GM12865 (cell line): Measurements from ENCODE around the gene CHAF1B.

Experiments
- DNase-seq: peaks from one replicate; pipeline ENCODE4 v3.0.0; 2010; ENCODE audit warnings: low read depth
- H3K4me3 ChIP-seq: 2 replicates; pipeline ENCODE4 v1.5.1; 2011; ENCODE audit warnings: mild to moderate bottlenecking, low read depth, low read length, control low read depth
- TF ChIP-seq, protein P1 (sequence below): IDR thresholded peaks from 2 replicates; pipeline ENCODE4 v1.5.1; 2011; ENCODE audit warnings: low read length, control low read depth, low read depth, inconsistent platforms; ENCODE audit not compliant: insufficient read depth; ENCODE audit errors: missing control alignments

Gene CHAF1B

DNA sequence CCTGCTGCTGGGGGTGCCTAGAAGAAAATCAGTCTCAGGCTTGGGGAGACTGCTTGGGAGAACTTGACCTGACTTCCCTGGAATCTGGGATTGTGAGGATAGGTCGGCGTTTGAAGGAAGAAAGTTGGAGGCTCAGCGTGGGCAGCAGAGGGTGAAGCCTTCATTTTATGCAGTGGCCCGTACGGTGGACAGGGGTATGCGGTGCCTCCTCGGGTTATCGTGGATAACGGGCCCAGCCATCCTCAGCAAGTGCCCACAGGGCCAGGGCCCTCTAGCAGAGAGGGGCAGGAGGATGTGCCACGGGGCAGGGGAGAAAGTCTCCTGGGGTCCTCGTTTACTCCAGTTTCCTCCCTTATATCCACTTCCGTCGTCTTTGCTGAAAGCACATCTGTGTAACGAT is 34.0 kb downstream of the CHAF1B start:
- H3K4me3 ChIP-seq, result no peak overlapping the region
- TF ChIP-seq, protein P1, sequence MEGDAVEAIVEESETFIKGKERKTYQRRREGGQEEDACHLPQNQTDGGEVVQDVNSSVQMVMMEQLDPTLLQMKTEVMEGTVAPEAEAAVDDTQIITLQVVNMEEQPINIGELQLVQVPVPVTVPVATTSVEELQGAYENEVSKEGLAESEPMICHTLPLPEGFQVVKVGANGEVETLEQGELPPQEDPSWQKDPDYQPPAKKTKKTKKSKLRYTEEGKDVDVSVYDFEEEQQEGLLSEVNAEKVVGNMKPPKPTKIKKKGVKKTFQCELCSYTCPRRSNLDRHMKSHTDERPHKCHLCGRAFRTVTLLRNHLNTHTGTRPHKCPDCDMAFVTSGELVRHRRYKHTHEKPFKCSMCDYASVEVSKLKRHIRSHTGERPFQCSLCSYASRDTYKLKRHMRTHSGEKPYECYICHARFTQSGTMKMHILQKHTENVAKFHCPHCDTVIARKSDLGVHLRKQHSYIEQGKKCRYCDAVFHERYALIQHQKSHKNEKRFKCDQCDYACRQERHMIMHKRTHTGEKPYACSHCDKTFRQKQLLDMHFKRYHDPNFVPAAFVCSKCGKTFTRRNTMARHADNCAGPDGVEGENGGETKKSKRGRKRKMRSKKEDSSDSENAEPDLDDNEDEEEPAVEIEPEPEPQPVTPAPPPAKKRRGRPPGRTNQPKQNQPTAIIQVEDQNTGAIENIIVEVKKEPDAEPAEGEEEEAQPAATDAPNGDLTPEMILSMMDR, result no peak
- DNase-seq, result no peak

DNA sequence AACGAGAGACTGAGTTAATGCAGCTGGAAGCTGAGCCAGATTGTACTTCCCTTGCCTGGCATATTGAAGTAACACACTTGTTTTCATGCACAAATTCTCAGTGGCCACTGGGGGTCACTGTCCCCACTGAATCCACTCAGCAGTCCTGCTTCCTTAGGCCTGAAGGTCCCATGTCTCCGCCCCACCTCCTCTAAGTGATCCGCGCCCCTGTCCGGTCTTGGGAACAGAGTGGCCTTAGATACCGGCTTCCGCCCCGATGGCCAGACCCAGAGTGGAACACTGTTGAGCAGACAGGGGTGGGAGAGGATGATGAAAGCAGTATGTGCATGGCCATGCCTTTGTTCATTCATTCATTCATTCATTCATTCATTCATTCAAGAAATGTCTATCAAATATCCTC is 34.8 kb downstream of the CHAF1B start:
- H3K4me3 ChIP-seq, result no peak overlapping the region
- TF ChIP-seq, protein P1, result peak; percentile 81
- DNase-seq, result peak; percentile 92

DNA sequence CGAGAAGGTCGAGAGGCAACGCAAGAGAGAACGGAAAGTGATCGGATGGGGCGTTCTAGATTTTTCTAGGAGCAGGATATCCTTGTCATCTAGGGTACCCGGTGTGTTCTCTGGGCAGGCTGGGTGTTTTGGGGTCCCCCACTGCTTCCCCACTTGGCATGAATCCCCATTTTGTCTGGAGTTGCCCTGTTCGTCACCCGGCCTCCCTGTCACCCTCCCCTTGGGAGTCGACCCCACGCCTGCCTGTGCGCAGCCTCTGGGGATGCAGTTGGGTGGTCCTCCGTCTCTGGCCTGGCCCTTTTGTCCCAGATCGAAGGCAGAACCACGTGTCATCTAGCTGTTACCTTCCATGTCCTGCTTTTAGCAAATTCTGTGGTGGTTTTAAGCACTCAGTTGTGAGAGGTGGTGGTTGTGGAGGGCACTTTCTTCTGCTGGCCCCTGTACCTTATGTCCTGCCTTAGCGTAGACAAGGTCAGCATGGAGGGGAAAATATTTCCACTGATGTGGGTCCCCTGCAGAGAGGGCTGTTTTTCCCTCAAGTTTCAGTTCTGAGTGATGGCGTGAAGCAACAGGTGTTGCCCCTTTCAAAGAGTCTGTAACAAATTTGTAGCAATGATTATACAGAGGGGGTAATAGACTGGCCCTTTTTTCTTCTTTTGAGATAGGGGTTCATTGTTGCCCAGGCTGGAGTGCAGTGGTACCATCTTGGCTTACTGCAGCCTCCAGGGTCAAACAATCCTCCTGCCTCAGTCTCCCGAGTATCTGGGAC is 35.6 kb downstream of the CHAF1B start:
- TF ChIP-seq, protein P1, result no peak
- H3K4me3 ChIP-seq, result no peak overlapping the region
- no peak for DNase-seq

DNA sequence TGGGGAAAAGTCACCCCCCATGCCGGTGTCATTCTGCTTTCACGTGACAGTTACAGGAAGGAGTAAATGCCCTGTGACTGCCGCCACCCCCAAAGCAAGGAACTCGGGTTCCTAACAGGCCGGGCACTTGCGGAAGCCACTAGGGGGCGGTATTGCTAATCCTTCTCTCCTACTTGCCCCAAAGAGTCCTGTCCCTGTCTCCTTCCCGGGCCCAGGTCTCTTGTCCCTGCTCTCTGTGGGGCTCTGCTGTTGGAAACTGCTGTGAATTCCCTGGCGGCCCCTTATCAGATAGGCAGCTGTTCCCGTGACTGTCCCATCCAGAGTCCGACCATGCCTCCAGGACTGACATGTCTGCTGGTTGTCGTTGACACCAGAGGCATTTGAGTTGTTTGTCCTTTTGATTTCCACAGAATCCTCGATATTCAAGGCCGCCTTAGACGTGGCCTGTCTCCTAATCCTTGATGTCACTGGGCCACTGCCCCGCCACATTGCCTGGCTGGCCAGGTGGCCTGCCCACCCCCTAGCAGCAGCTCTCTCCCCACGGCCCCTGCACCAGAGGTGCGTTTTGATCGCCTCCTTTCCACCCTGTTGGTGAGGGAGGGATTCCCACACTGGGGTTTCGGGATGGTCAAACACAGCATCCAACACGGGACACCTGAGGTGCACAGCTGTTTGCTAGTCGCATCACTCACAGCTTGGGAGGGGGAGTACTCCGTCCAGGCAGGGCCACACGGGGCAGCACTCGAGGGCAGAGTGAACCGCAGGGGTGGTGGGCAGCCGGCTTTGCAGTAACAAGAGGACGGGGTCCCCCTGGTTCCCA is 37.3 kb downstream of the CHAF1B start:
- H3K4me3 ChIP-seq, result no peak overlapping the region
- TF ChIP-seq, protein P1, result peak; percentile 88
- peak; percentile 83 for DNase-seq

GRCh38 chr21:36423771-36424433 is 38.7 kb downstream of the CHAF1B start:
- TF ChIP-seq, protein P1, result no peak
- no peak overlapping the region for H3K4me3 ChIP-seq
- no peak for DNase-seq

DNA sequence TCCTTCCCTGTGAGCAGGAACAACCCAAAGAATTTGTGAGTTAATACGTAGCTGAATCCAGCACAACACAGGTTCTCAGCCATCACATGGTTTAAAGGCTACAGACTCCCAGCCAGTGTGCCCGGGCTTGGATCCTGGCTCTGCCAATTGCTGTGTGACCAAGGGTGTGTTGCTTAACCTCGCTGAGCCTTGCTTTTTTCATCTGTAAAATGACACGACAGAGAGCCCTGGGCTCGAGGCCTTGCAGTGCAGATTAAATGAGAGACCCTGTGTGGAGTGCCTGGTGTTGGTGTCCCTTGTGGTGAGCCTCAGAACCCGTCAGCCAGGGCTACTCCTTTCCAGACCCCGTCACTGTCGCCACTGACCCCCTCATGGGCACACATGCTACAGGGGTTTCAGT is 39.4 kb downstream of the CHAF1B start:
- DNase-seq, result no peak
- no peak overlapping the region for H3K4me3 ChIP-seq
- TF ChIP-seq, protein P1, result no peak
